ENCODE data around the gene ZNF366.
"Not testable (repeated sequence)": the region's sequence is repeated elsewhere in the genome, so short reads cannot be mapped to it uniquely, and the experiment has no call there.

ZNF366 gene

GRCh38 chr5:72407078-72407477, 100.1 kb downstream of the ZNF366 start:
- TF ChIP-seq CTCF (conservative IDR thresholded peaks at IDR 0.05; ENCODE audit: low read depth, low read length), result no peak

GRCh38 chr5:72404771-72405170, 102.4 kb downstream of the ZNF366 start:
- H3K4me3 ChIP-seq (ENCODE audit: low read depth, low read length); DNase-seq (ENCODE audit: low read depth): not testable (repeated sequence)

More at GRCh38 chr5:72407078-72407477, 100.1 kb downstream of the ZNF366 start:
- DNase-seq (ENCODE audit: low read depth), result no peak
- no peak overlapping the region for H3K4me3 ChIP-seq (ENCODE audit: low read depth, low read length)

- DNase-seq (ENCODE audit: low read depth), result peak; percentile 54
- H3K4me3 ChIP-seq (ENCODE audit: low read depth, low read length), result no peak overlapping the region
- TF ChIP-seq CTCF (conservative IDR thresholded peaks at IDR 0.05; ENCODE audit: low read depth, low read length), result peak; percentile 72
Measured at GRCh38 chr5:72402959-72403628, 104.1 kb downstream of the ZNF366 start.

- TF ChIP-seq CTCF (conservative IDR thresholded peaks at IDR 0.05; ENCODE audit: low read depth, low read length), result no peak
- H3K4me3 ChIP-seq (ENCODE audit: low read depth, low read length), result no peak overlapping the region
- no peak for DNase-seq (ENCODE audit: low read depth)
Measured at GRCh38 chr5:72402381-72402890, 104.8 kb downstream of the ZNF366 start.

GRCh38 chr5:72400950-72401349, 106.3 kb downstream of the ZNF366 start:
- TF ChIP-seq CTCF (conservative IDR thresholded peaks at IDR 0.05; ENCODE audit: low read depth, low read length), result no peak
- no peak overlapping the region for H3K4me3 ChIP-seq (ENCODE audit: low read depth, low read length)
- no peak for DNase-seq (ENCODE audit: low read depth)

- no peak overlapping the region for H3K4me3 ChIP-seq (ENCODE audit: low read depth, low read length)
- DNase-seq (ENCODE audit: low read depth), result no peak
- no peak for TF ChIP-seq CTCF (conservative IDR thresholded peaks at IDR 0.05; ENCODE audit: low read depth, low read length)
Measured at GRCh38 chr5:72397836-72398235, 109.4 kb downstream of the ZNF366 start.

- no peak overlapping the region for H3K4me3 ChIP-seq (ENCODE audit: low read depth, low read length)
- DNase-seq (ENCODE audit: low read depth), result no peak
- peak; percentile 72 for TF ChIP-seq CTCF (conservative IDR thresholded peaks at IDR 0.05; ENCODE audit: low read depth, low read length)
Measured at GRCh38 chr5:72394688-72395087, 112.5 kb downstream of the ZNF366 start.
